GM12865 (cell line): ENCODE measurements around the gene HEXB.
"Not testable (repeated sequence)": the region's sequence is repeated elsewhere in the genome, so short reads cannot be mapped to it uniquely, and the experiment has no call there.

ENCODE experiments used
- DNase-seq: peaks from one replicate; pipeline ENCODE4 v3.0.0; 2010; ENCODE audit warnings: low read depth
- H3K4me3 ChIP-seq: 2 replicates; pipeline ENCODE4 v1.5.1; 2011; ENCODE audit warnings: mild to moderate bottlenecking, low read depth, low read length, control low read depth
- TF ChIP-seq, protein P1 (sequence below): IDR thresholded peaks from 2 replicates; pipeline ENCODE4 v1.5.1; 2011; ENCODE audit warnings: low read length, control low read depth, low read depth, inconsistent platforms; ENCODE audit not compliant: insufficient read depth; ENCODE audit errors: missing control alignments

HEXB gene

DNA sequence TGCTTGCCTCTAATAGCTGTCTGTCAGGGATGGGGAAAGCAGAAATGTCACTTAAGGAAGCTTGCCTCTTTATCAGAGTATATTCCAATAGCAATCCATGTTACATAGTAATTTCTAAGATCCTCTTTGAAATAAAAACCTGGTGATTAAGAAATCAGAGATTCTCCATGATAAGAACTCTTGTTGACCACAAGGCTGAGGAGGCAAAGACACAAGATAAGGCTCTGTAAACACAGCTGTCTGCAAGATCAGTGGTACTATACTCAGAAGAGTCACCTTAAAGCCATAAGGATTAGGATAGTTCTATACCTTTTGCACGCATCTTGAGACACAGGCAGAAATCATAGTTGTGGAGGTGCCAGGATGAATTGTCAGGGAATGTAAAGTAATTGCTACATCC, 40.3 kb downstream of the HEXB start:
- TF ChIP-seq, protein P1, sequence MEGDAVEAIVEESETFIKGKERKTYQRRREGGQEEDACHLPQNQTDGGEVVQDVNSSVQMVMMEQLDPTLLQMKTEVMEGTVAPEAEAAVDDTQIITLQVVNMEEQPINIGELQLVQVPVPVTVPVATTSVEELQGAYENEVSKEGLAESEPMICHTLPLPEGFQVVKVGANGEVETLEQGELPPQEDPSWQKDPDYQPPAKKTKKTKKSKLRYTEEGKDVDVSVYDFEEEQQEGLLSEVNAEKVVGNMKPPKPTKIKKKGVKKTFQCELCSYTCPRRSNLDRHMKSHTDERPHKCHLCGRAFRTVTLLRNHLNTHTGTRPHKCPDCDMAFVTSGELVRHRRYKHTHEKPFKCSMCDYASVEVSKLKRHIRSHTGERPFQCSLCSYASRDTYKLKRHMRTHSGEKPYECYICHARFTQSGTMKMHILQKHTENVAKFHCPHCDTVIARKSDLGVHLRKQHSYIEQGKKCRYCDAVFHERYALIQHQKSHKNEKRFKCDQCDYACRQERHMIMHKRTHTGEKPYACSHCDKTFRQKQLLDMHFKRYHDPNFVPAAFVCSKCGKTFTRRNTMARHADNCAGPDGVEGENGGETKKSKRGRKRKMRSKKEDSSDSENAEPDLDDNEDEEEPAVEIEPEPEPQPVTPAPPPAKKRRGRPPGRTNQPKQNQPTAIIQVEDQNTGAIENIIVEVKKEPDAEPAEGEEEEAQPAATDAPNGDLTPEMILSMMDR: no peak
- no peak overlapping the region for H3K4me3 ChIP-seq
- no peak for DNase-seq

DNA sequence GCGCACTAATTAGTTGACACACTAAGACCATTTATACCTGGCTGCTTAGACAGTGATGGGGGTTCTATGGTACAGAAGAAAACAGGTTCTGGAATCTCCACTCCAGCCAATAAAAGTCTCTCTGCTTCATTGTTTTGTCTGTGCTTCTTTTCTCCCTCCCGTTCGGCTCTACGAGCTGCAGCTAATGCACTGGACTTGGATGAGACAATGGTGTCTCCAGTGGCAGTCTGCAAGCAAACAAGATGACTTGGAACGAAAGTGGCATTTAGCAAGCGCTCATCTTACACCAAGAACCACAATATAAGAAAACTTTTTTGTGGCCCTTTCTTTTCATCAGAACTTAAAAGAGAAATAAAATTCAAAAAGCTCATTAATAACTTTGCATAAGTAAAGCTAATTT, 51.7 kb downstream of the HEXB start:
- no peak overlapping the region for H3K4me3 ChIP-seq
- no peak for DNase-seq
- TF ChIP-seq, protein P1: no peak

DNA sequence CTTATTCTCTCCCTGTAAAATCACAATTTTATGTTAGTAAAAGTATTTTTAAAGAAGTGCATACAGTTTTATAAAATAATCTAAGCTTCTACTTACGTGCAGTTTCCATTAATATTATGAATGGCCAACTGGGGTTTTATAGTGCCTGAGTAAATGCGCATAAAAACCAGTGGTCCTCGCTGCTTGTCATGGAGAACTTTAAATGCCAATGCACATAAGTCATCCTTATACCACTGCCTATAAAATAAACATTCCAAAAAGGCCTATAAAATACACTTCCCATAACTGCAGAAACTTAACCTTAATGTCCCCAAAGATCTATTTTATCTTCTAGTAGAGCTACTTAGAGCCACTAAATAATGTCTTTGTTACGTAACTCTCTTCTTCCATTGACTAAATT, 53.4 kb downstream of the HEXB start:
- no peak for DNase-seq
- TF ChIP-seq, protein P1: no peak
- no peak overlapping the region for H3K4me3 ChIP-seq

DNA sequence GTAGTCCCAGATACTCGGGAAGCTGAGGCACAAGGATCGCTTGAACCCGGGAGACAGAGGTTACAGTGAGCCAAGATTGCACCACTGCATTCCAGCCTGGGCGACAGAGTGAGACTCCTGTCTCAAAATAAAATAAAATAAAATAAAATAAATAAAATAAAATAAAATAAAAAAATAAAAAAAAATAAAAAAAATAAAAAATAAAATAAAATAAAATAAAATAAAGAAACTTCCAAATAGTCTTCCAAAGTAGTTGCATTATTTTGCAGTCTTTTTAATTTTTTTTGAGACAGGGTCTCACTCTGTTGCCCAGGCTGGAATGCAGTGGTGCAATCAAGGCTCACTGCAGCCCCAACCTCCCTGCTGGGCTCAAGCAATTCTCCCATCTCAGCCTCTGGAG, 63.7 kb downstream of the HEXB start:
- DNase-seq: not testable (repeated sequence)

DNA sequence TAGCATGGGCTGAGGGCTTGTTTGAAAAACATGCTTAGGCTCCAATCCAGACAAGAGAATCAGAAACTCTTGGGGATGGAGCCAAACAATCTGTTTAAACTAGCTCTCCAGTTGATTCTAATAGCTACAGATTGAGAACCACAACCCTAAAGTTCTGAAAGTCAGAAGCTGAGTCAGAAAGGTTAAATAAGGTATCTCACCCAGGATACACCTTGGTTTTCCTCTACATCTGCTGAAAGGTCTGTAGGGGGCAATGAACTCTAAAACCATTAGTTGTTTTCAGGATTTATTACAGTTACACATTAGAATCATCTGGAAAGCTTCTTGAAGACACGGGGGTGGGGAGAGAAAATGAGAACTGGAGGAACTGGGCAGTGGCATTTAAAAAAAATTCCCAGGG, 76.2 kb downstream of the HEXB start:
- TF ChIP-seq, protein P1: no peak
- no peak for DNase-seq
- H3K4me3 ChIP-seq: no peak overlapping the region

More for the DNA sequence above, 63.7 kb downstream of the HEXB start:
- not testable (repeated sequence) for H3K4me3 ChIP-seq

DNA sequence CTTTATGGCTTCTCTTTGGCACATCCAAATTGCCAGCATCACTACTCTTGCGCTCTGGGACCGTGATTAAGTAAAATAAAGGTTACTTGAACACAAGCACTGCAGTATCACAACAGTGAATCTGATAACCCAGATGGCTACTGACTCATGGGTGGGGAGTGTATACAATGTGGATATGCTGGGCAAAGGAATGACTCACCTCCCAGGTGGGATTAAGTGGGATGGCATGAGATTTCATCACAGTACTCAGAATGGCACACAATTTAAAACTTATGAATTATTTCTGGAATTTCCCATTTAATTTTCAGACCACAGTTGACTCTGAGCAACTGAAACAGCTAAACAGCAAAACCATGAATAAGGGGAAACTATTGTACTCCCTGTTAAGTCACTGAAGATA, 77.6 kb downstream of the HEXB start:
- TF ChIP-seq, protein P1: no peak
- DNase-seq: no peak
- no peak overlapping the region for H3K4me3 ChIP-seq

DNA sequence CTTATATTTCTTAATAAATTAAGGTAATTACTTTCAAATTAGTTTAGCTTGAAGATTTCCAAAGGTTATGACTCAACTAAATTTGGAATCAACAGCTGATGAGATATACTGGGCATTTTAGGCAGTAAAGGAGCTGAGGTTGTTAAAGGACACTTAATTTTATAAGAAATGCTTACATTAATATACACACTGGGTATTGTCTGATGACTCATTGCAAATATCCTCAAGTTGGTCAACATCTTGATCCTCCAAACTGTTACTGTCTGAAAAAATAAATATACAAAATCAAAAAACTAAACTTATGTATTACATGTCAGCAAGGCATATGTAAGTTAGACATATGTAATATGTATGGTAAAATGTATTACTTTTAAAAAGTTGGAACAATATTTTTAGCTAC, 78.5 kb downstream of the HEXB start:
- H3K4me3 ChIP-seq: no peak overlapping the region
- TF ChIP-seq, protein P1: no peak

More for the DNA sequence above, 78.5 kb downstream of the HEXB start:
- DNase-seq: no peak
